ENCODE results near the gene CDH13. TPM values are rescaled to one million over a fixed set of nuclear protein-coding genes. Genes with fewer than 3 reads are reported as not detected.

CDH13 gene
- total RNA-seq, 2 experiments from 2014 or later: not detected

- ATAC-seq: no peak
- no peaks in the 10 kb centered on the region for H3K36me3 Mint-ChIP-seq
- peaks cover 6% of the 10 kb centered on the region for H3K9me3 Mint-ChIP-seq (ENCODE audit: low read depth)
- H3K4me1 Mint-ChIP-seq: peaks cover 6% of the 10 kb centered on the region
- H3K4me3 Mint-ChIP-seq: no peak overlapping the region
- CTCF ChIA-PET: no interaction called here
- no peak overlapping the region for H3K27ac Mint-ChIP-seq
- peaks cover 3% of the 10 kb centered on the region for H3K27me3 Mint-ChIP-seq
- DNase-seq: no peak
Measured at GRCh38 chr16:82954224-82954929, 327.6 kb downstream of the CDH13 start.

- ATAC-seq (no peak), DNase-seq (no peak)
- no peaks in the 10 kb centered on the region for H3K36me3 Mint-ChIP-seq
- H3K4me1 Mint-ChIP-seq: peaks cover 6% of the 10 kb centered on the region
- H3K4me3 Mint-ChIP-seq: no peak overlapping the region
- H3K27me3 Mint-ChIP-seq: peaks cover 3% of the 10 kb centered on the region
- no peak overlapping the region for H3K27ac Mint-ChIP-seq
- H3K9me3 Mint-ChIP-seq (ENCODE audit: low read depth): peaks cover 2% of the 10 kb centered on the region
- CTCF ChIA-PET: no interaction called here
Measured at GRCh38 chr16:82955741-82956348, 329.1 kb downstream of the CDH13 start.

- no peak for DNase-seq
- Mint-ChIP-seq H3K36me3 (no peaks in the 10 kb centered on the region), H3K27ac (no peak overlapping the region), H3K27me3 (peaks cover 3% of the 10 kb centered on the region), H3K4me3 (no peak overlapping the region), H3K9me3 (ENCODE audit: low read depth) (peaks cover 2% of the 10 kb centered on the region), H3K4me1 (peaks cover 6% of the 10 kb centered on the region)
- CTCF ChIA-PET: no interaction called here
- ATAC-seq: no peak
Measured at GRCh38 chr16:82957212-82957611, 330.4 kb downstream of the CDH13 start.

GRCh38 chr16:82960918-82961317 lies 334.1 kb downstream of the CDH13 start:
- Mint-ChIP-seq H3K9me3 (ENCODE audit: low read depth) (peaks cover 4% of the 10 kb centered on the region), H3K4me3 (no peak overlapping the region), H3K27ac (no peak overlapping the region), H3K4me1 (peaks cover 3% of the 10 kb centered on the region), H3K36me3 (no peaks in the 10 kb centered on the region), H3K27me3 (peaks cover 3% of the 10 kb centered on the region)
- no peak for DNase-seq
- CTCF ChIA-PET: no interaction called here
- no peak for ATAC-seq

GRCh38 chr16:82963653-82964052 lies 336.9 kb downstream of the CDH13 start:
- CTCF ChIA-PET: no interaction called here
- Mint-ChIP-seq H3K27ac (no peak overlapping the region), H3K36me3 (no peaks in the 10 kb centered on the region), H3K27me3 (no peaks in the 10 kb centered on the region), H3K4me3 (no peak overlapping the region), H3K4me1 (no peaks in the 10 kb centered on the region), H3K9me3 (ENCODE audit: low read depth) (peaks cover 4% of the 10 kb centered on the region)
- DNase-seq (no peak), ATAC-seq (no peak)

GRCh38 chr16:82965808-82966207 lies 339.0 kb downstream of the CDH13 start:
- H3K27ac Mint-ChIP-seq: no peak overlapping the region
- no peak overlapping the region for H3K4me3 Mint-ChIP-seq
- no peak for DNase-seq
- no peak for ATAC-seq
- H3K27me3 Mint-ChIP-seq: no peaks in the 10 kb centered on the region
- CTCF ChIA-PET: no interaction called here
- H3K9me3 Mint-ChIP-seq (ENCODE audit: low read depth): peaks cover 5% of the 10 kb centered on the region
- H3K36me3 Mint-ChIP-seq: no peaks in the 10 kb centered on the region
- H3K4me1 Mint-ChIP-seq: no peaks in the 10 kb centered on the region

GRCh38 chr16:82967424-82967823 lies 340.7 kb downstream of the CDH13 start:
- no peaks in the 10 kb centered on the region for H3K36me3 Mint-ChIP-seq
- H3K4me1 Mint-ChIP-seq: no peaks in the 10 kb centered on the region
- ATAC-seq (no peak), DNase-seq (no peak)
- peaks cover 7% of the 10 kb centered on the region for H3K9me3 Mint-ChIP-seq (ENCODE audit: low read depth)
- no peaks in the 10 kb centered on the region for H3K27me3 Mint-ChIP-seq
- no peak overlapping the region for H3K4me3 Mint-ChIP-seq
- CTCF ChIA-PET: no interaction called here
- H3K27ac Mint-ChIP-seq: no peak overlapping the region

GRCh38 chr16:82971126-82971525 lies 344.4 kb downstream of the CDH13 start:
- H3K4me1 Mint-ChIP-seq: no peaks in the 10 kb centered on the region
- no peak for ATAC-seq
- H3K27me3 Mint-ChIP-seq: no peaks in the 10 kb centered on the region
- no peak for DNase-seq
- peaks cover 7% of the 10 kb centered on the region for H3K9me3 Mint-ChIP-seq (ENCODE audit: low read depth)
- CTCF ChIA-PET: no interaction called here
- H3K27ac Mint-ChIP-seq: no peak overlapping the region
- H3K36me3 Mint-ChIP-seq: no peaks in the 10 kb centered on the region
- no peak overlapping the region for H3K4me3 Mint-ChIP-seq

GRCh38 chr16:82972331-82972919 lies 345.7 kb downstream of the CDH13 start:
- H3K27ac Mint-ChIP-seq: no peak overlapping the region

GRCh38 chr16:82979406-82980111 lies 352.8 kb downstream of the CDH13 start:
- H3K4me3 Mint-ChIP-seq: no peak overlapping the region
- peaks cover 11% of the 10 kb centered on the region for H3K9me3 Mint-ChIP-seq (ENCODE audit: low read depth)
- H3K4me1 Mint-ChIP-seq: no peaks in the 10 kb centered on the region
- DNase-seq: no peak
- no peak overlapping the region for H3K27ac Mint-ChIP-seq
- peaks cover 4% of the 10 kb centered on the region for H3K27me3 Mint-ChIP-seq
- ATAC-seq: no peak
- CTCF ChIA-PET: no interaction called here
- no peaks in the 10 kb centered on the region for H3K36me3 Mint-ChIP-seq

More at GRCh38 chr16:82972331-82972919, 345.7 kb downstream of the CDH13 start:
- Mint-ChIP-seq H3K9me3 (ENCODE audit: low read depth) (peaks cover 8% of the 10 kb centered on the region), H3K27me3 (no peaks in the 10 kb centered on the region), H3K4me1 (no peaks in the 10 kb centered on the region), H3K36me3 (no peaks in the 10 kb centered on the region), H3K4me3 (no peak overlapping the region)
- ATAC-seq: no peak
- DNase-seq: no peak
- CTCF ChIA-PET: no interaction called here

GRCh38 chr16:82980810-82981209 lies 354.0 kb downstream of the CDH13 start:
- no peaks in the 10 kb centered on the region for H3K36me3 Mint-ChIP-seq
- peaks cover 4% of the 10 kb centered on the region for H3K27me3 Mint-ChIP-seq
- H3K9me3 Mint-ChIP-seq (ENCODE audit: low read depth): peaks cover 12% of the 10 kb centered on the region
- no peak for DNase-seq
- H3K27ac Mint-ChIP-seq: no peak overlapping the region
- H3K4me1 Mint-ChIP-seq: no peaks in the 10 kb centered on the region
- CTCF ChIA-PET: no interaction called here
- no peak for ATAC-seq
- no peak overlapping the region for H3K4me3 Mint-ChIP-seq

GRCh38 chr16:82987767-82988166 lies 361.0 kb downstream of the CDH13 start:
- Mint-ChIP-seq H3K4me1 (no peaks in the 10 kb centered on the region), H3K9me3 (ENCODE audit: low read depth) (peaks cover 2% of the 10 kb centered on the region), H3K4me3 (no peak overlapping the region), H3K36me3 (no peaks in the 10 kb centered on the region), H3K27ac (no peak overlapping the region), H3K27me3 (peaks cover 4% of the 10 kb centered on the region)
- CTCF ChIA-PET: no interaction called here
- DNase-seq (no peak), ATAC-seq (no peak)

GRCh38 chr16:82990155-82990554 lies 363.4 kb downstream of the CDH13 start:
- no peak overlapping the region for H3K4me3 Mint-ChIP-seq
- CTCF ChIA-PET: no interaction called here
- no peaks in the 10 kb centered on the region for H3K4me1 Mint-ChIP-seq
- no peak for ATAC-seq
- no peak for DNase-seq
- H3K9me3 Mint-ChIP-seq (ENCODE audit: low read depth): peaks cover 2% of the 10 kb centered on the region
- no peaks in the 10 kb centered on the region for H3K36me3 Mint-ChIP-seq
- no peaks in the 10 kb centered on the region for H3K27me3 Mint-ChIP-seq
- no peak overlapping the region for H3K27ac Mint-ChIP-seq

GRCh38 chr16:82991410-82991809 lies 364.6 kb downstream of the CDH13 start:
- H3K4me3 Mint-ChIP-seq: no peak overlapping the region
- H3K4me1 Mint-ChIP-seq: no peaks in the 10 kb centered on the region
- ATAC-seq (no peak), DNase-seq (no peak)
- H3K27me3 Mint-ChIP-seq: no peaks in the 10 kb centered on the region
- H3K27ac Mint-ChIP-seq: no peak overlapping the region
- no peaks in the 10 kb centered on the region for H3K36me3 Mint-ChIP-seq
- CTCF ChIA-PET: no interaction called here
- no peaks in the 10 kb centered on the region for H3K9me3 Mint-ChIP-seq (ENCODE audit: low read depth)

Measured in activated CD8-positive, alpha-beta memory T cell treated with anti-CD3 and anti-CD28 coated beads, Interleukin-2, amount 10 ng/mL, durations not matched to agents 7 days and 5 days (primary cell).